Measurements from ENCODE around the gene FAM180B.
"Not testable (repeated sequence)": the region's sequence is repeated elsewhere in the genome, so short reads cannot be mapped to it uniquely, and the experiment has no call there.

The FAM180B gene

DNA sequence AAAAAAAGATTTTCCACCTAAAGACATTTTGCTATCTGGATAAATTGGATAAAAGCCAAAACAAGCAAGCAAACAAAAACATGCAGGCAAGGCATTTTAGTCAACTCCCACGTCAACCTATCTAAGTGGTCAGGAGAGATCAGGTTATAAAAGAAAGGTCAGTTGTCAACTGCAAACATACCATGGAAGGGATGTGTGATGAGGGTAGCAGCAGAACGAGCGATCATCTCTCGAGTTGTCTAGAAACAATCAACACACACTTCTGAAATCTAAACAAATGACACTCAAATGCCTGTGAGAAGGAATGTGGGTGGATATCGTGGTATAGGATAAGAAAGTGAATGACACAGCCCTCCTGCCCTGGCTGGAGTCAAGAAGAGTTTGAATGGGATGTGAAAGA is 45.0 kb downstream of the FAM180B start:
- peaks cover 23% of the 10 kb centered on the region; the same call in 1 of the 2 replicates for H3K36me3 ChIP-seq (ENCODE audit: insufficient read depth, low read length)
- no peak overlapping the region for H3K9ac ChIP-seq (ENCODE audit: low read depth, low read length)
- no peaks in the 10 kb centered on the region for H3K9me3 ChIP-seq (ENCODE audit: control insufficient read depth, insufficient read depth, low read length)
- H3K4me1 ChIP-seq (ENCODE audit: insufficient read depth, low read length): no peaks in the 10 kb centered on the region

DNA sequence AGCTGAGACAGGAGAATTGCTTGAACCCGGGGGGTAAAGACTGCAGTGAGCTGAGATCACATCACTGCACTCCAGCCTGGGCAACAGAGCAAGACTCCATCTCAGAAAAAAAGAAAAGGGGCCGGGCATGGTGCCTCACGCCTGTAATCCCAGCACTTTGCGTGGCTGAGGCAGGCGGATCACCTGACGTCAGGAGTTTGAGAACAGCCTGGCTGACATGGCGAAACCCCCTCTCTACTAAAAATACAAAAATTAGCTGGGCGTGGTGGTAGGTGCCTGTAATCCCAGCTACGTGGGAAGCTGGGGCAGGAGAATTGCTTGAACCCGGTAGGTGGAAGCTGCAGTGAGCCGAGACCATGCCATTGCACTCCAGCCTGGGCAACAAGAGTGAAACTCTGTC is 49.9 kb downstream of the FAM180B start:
- not testable (repeated sequence) for H3K9me3 ChIP-seq (ENCODE audit: control insufficient read depth, insufficient read depth, low read length); H3K4me1 ChIP-seq (ENCODE audit: insufficient read depth, low read length); H3K9ac ChIP-seq (ENCODE audit: low read depth, low read length)
- H3K36me3 ChIP-seq (ENCODE audit: insufficient read depth, low read length): peaks cover 19% of the 10 kb centered on the region
